ENCODE results near the gene JMJD6. TPM values are rescaled to one million over a fixed set of nuclear protein-coding genes. Genes with fewer than 3 reads are reported as not detected.

Gene JMJD6
- 10 to 100 TPM; 77.9 to 80.3 TPM for total RNA-seq

GRCh38 chr17:76726231-76726775 is at the start of gene JMJD6:
JMJD6 (minus strand) TSS chr17:76726606; CDS start chr17:76726475, 131 bp downstream.
- DNase-seq = peak; percentile 96
- ChIA-PET POLR2A (interaction anchor here (1.6 to 8.0 kb wide), 3 partner anchors 9 to 169 kb away, joined by 6 to 184 read pairs (median 76); partner anchors contain the start of genes MFSD11, MXRA7 and SRSF2), CTCF (interaction anchor here (9.5 kb wide), 1 partner anchor 12 kb away, joined by 83 read pairs; no protein-coding TSS in a partner anchor)
- intact Hi-C loops (cut with micrococcal nuclease) = no loop called here
- Mint-ChIP-seq H3K27ac (peak within 1 kb of the TSS; percentile 95), H3K36me3 (ENCODE audit: low read depth) (peaks cover 70% of the 10 kb centered on the region), H3K4me1 (ENCODE audit: low read depth) (peaks cover 40% of the 10 kb centered on the region), H3K4me3 (peak within 1 kb of the TSS; percentile 98), H3K9me3 (no peaks in the 10 kb centered on the region), H3K27me3 (no peaks in the 10 kb centered on the region)
- TF ChIP-seq, protein P1, sequence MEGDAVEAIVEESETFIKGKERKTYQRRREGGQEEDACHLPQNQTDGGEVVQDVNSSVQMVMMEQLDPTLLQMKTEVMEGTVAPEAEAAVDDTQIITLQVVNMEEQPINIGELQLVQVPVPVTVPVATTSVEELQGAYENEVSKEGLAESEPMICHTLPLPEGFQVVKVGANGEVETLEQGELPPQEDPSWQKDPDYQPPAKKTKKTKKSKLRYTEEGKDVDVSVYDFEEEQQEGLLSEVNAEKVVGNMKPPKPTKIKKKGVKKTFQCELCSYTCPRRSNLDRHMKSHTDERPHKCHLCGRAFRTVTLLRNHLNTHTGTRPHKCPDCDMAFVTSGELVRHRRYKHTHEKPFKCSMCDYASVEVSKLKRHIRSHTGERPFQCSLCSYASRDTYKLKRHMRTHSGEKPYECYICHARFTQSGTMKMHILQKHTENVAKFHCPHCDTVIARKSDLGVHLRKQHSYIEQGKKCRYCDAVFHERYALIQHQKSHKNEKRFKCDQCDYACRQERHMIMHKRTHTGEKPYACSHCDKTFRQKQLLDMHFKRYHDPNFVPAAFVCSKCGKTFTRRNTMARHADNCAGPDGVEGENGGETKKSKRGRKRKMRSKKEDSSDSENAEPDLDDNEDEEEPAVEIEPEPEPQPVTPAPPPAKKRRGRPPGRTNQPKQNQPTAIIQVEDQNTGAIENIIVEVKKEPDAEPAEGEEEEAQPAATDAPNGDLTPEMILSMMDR (IDR thresholded peaks at IDR 0.05) = no peak
- peak; percentile 87 for ATAC-seq

GRCh38 chr17:76775021-76775600 is 48.7 kb upstream of the JMJD6 start:
- no peak for ATAC-seq
- POLR2A ChIA-PET = interaction anchor here (0.8 kb wide), 1 partner anchor 37 kb away, joined by 3 read pairs; no protein-coding TSS in a partner anchor
- CTCF ChIA-PET = no interaction called here
- H3K27me3 Mint-ChIP-seq = no peaks in the 10 kb centered on the region
- TF ChIP-seq, protein P1 (IDR thresholded peaks at IDR 0.05) = no peak
- H3K27ac Mint-ChIP-seq = no peak overlapping the region
- no peaks in the 10 kb centered on the region for H3K9me3 Mint-ChIP-seq
- intact Hi-C loops (cut with micrococcal nuclease) = no loop called here
- DNase-seq = no peak
- peaks cover 16% of the 10 kb centered on the region for H3K4me1 Mint-ChIP-seq (ENCODE audit: low read depth)
- H3K36me3 Mint-ChIP-seq (ENCODE audit: low read depth) = peaks cover 46% of the 10 kb centered on the region
- no peak overlapping the region for H3K4me3 Mint-ChIP-seq

DNA sequence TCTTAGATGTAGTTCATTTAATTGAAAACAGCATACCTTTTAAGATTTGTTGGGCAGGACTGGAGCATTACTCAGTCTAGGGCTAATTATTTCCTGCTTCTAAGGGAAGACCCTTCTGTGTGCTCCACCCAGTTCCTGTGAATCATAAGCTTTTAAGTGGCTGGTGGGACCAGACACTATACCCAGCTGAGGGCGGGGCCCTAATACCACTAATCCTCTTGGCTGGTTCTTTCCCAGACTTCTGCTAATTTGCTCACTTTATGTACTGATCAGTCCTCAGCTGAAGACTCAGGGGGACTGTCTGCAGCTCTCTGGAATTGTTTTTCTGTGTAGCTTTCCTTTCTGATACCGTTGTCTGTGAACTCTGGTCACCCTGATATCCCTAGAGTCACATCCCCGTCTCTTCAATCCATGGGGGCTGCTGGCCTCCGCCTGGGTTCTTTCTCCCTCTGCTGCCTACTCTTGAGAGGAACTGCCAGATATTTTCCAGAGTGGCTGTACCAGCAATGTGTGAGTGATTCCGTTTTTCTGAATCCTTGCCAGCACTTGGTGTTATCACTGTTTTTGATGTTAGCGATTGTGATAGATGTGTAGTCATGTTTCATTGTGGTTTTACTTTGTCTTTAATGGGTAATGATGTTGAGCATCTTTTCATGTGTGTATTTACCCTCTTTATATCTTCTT is 46.6 kb upstream of the JMJD6 start:
- Mint-ChIP-seq H3K4me3 (peak overlapping the region; percentile 65), H3K4me1 (ENCODE audit: low read depth) (peaks cover 16% of the 10 kb centered on the region), H3K9me3 (no peaks in the 10 kb centered on the region), H3K27me3 (no peaks in the 10 kb centered on the region), H3K27ac (peak overlapping the region; percentile 92), H3K36me3 (ENCODE audit: low read depth) (peaks cover 49% of the 10 kb centered on the region)
- ChIA-PET POLR2A (interaction anchor here (0.6 to 1.7 kb wide), 6 partner anchors 14 to 46 kb away, joined by 3 to 6 read pairs (median 4); partner anchors contain the start of gene MFSD11), CTCF (interaction anchor here (1.1 to 1.2 kb wide), 2 partner anchors 59 to 95 kb away, joined by 3 to 4 read pairs; partner anchors contain the start of gene MGAT5B)
- DNase-seq = peak; percentile 71
- ATAC-seq = peak; percentile 100
- intact Hi-C loops (cut with micrococcal nuclease) = no loop called here
- TF ChIP-seq, protein P1 (IDR thresholded peaks at IDR 0.05) = no peak

DNA sequence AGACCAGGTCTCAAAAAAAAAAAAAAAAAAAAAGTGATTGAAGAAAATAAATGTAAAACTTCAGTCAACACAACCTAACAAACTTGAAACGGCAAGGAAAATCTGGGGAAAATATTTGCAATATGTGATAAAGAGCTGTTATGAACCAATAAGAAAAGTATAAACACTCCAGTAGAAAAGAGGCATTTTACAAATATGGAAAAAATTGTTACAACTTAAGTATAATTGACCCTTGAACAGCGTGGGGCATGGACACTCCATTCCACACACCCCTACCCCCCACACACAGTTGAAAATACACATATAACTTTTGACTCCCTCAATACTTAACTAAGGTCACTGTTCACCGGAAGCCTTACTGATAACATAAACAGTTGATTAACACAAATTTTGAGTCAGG is 32.2 kb upstream of the JMJD6 start:
- ChIA-PET CTCF (interaction anchor here (1.4 kb wide), 1 partner anchor 45 kb away, joined by 3 read pairs; no protein-coding TSS in a partner anchor), POLR2A (interaction anchor here (0.6 to 1.7 kb wide), 5 partner anchors 14 to 86 kb away, joined by 3 to 6 read pairs (median 4); no protein-coding TSS in a partner anchor)
- Mint-ChIP-seq H3K36me3 (ENCODE audit: low read depth) (peaks cover 10% of the 10 kb centered on the region), H3K9me3 (no peaks in the 10 kb centered on the region), H3K4me1 (ENCODE audit: low read depth) (peaks cover 5% of the 10 kb centered on the region), H3K4me3 (no peak overlapping the region), H3K27me3 (no peaks in the 10 kb centered on the region), H3K27ac (no peak overlapping the region)
- DNase-seq = no peak
- no peak for ATAC-seq
- intact Hi-C loops (cut with micrococcal nuclease) = no loop called here
- TF ChIP-seq, protein P1 (IDR thresholded peaks at IDR 0.05) = no peak
